WI38 (cell line): Measurements from ENCODE around the gene NLGN4X.

Experiments
- H3K4me3 ChIP-seq: 2 replicates; pipeline ENCODE4 v1.5.1; 2011; ENCODE audit warnings: low read depth, mild to moderate bottlenecking, control low read depth, low read length
- TF ChIP-seq, protein P1 (sequence below): IDR thresholded peaks from 2 replicates; pipeline ENCODE4 v1.5.1; 2012; ENCODE audit warnings: low read depth, mild to moderate bottlenecking, control low read depth, low read length

The NLGN4X gene

GRCh38 chrX:5857232-5857631 lies 371.4 kb downstream of the NLGN4X start:
- TF ChIP-seq, protein P1, sequence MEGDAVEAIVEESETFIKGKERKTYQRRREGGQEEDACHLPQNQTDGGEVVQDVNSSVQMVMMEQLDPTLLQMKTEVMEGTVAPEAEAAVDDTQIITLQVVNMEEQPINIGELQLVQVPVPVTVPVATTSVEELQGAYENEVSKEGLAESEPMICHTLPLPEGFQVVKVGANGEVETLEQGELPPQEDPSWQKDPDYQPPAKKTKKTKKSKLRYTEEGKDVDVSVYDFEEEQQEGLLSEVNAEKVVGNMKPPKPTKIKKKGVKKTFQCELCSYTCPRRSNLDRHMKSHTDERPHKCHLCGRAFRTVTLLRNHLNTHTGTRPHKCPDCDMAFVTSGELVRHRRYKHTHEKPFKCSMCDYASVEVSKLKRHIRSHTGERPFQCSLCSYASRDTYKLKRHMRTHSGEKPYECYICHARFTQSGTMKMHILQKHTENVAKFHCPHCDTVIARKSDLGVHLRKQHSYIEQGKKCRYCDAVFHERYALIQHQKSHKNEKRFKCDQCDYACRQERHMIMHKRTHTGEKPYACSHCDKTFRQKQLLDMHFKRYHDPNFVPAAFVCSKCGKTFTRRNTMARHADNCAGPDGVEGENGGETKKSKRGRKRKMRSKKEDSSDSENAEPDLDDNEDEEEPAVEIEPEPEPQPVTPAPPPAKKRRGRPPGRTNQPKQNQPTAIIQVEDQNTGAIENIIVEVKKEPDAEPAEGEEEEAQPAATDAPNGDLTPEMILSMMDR: no peak
- no peak overlapping the region for H3K4me3 ChIP-seq

DNA sequence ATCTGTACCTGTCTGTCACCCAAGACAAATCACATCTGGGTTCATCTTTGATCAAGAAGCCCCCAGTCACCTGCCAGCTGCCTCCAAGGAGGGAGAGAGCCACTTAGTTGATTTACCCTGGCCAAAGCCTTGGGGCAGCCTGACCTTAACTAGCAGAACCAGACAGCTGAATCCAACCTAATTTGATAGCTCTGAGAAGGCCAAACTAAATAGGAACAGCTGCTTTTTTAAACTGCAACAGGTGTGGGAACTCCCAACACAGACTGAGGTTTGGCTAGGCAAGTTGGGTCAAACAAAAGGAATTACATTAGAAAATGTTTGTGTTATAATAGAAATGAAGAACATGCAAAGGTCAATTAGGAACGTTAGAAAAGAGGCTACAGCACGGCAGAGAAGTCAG lies 375.7 kb downstream of the NLGN4X start:
- TF ChIP-seq, protein P1: no peak
- H3K4me3 ChIP-seq: no peak overlapping the region

DNA sequence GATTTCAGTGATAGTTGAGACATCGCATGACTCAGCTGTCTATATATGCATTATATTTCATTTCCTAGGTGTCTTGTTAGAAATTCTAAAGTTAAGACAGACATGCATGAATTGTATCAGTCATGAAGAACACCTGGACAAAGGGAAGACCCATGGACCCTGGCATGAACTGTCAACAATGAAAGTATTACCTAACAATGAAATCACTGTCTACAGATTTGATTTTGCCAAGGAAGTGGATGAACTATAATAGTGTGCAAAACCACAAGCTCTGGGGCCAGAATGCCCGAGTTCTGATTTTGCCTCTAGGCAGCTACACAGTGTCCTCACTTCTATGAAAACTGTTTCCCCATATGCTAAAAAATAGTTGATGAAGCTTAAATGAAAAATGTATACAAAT lies 386.1 kb downstream of the NLGN4X start:
- H3K4me3 ChIP-seq: no peak overlapping the region
- TF ChIP-seq, protein P1: no peak
